Astrocyte (in vitro differentiated cells and primary cell): Measurements from ENCODE around the gene TMEM234.

ENCODE experiments used
- CTCF ChIP-seq: IDR thresholded peaks from 2 replicates; pipeline ENCODE4 v1.5.1; 2011; ENCODE audit warnings: low read depth, mild to moderate bottlenecking, inconsistent platforms, low read length, moderate library complexity; ENCODE audit not compliant: insufficient read depth
- EZH2 ChIP-seq: IDR thresholded peaks from 2 replicates; pipeline ENCODE4 v1.6.1; 2012; ENCODE audit warnings: mild to moderate bottlenecking, low read length, inconsistent platforms; ENCODE audit not compliant: insufficient read depth

- TF ChIP-seq CTCF (no peak), EZH2 (no peak)
These were observed 41.6 kb upstream of the TMEM234 start for GRCh38 chr1:32263744-32264143.
